ENCODE data around the gene CRIP2. TPM values are rescaled to one million over a fixed set of nuclear protein-coding genes. Genes with fewer than 3 reads are reported as not detected.

Gene CRIP2
- total and polyA plus RNA-seq, 2 of the 8 experiments (the other 6 are each of a cell fraction or from before 2014, with no cell fraction given): 4.2 to 13.5 TPM

DNA sequence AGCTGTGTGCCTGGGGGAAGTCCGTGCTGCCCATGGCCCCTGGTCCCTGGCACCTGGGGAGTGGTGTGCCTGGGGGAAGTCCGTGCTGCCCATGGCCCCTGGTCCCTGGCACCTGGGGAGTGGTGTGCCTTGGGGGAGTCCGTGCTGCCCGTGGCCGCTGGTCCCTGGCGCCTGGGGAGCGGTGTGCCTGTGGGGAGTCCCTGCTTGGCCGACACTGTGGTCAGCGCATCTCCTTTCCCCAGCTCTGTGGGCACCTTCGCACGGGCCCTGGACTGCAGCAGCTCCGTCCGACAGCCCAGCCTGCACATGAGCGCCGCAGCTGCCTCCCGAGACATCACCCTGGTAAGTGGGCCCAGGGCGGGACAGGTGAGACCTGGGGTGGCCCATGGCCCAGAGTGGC lies 14.5 kb upstream of the CRIP2 start:
- Histone ChIP-seq H3K79me2 (ENCODE audit: control insufficient read depth in 1 of 2, insufficient read depth in 2 of 2, low read length in 2 of 2) (no peaks in the 10 kb centered on the region; a peak in 1 of 4 replicates), H3K9ac (replicated peaks in 1 of 4; ENCODE audit: extremely low read depth in 1 of 4, low read depth in 3 of 4, low read length in 3 of 4) (no peak overlapping the region), H3K23ac (ENCODE audit: insufficient read length) (no peak overlapping the region), H3K4ac (replicated peaks; ENCODE audit: insufficient read length, low read depth, low read length) (no peak overlapping the region), H2AK5ac (ENCODE audit: low read depth, low read length) (no peak overlapping the region), H3K4me2 (ENCODE audit: insufficient read depth in 1 of 2, low read depth in 2 of 2, low read length in 2 of 2) (no peak overlapping the region), H3K27me3 (replicated peaks in 1 of 4; ENCODE audit: control insufficient read depth in 3 of 4, extremely low read depth in 1 of 4, insufficient read depth in 3 of 4, low read length in 3 of 4) (no peaks in the 10 kb centered on the region), H2BK5ac (ENCODE audit: low read depth, low read length) (no peak overlapping the region), H2BK20ac (ENCODE audit: low read length) (no peak overlapping the region), H3K79me1 (ENCODE audit: low read depth, low read length) (peaks cover 2% of the 10 kb centered on the region; the same call in 1 of the 2 replicates), H2BK120ac (replicated peaks; ENCODE audit: low read depth, low read length) (no peak overlapping the region), H4K91ac (replicated peaks; ENCODE audit: insufficient read length, low read length) (no peak overlapping the region), H3K27ac (ENCODE audit: low read depth, low read length) (no peak overlapping the region), H2BK15ac (ENCODE audit: low read length) (no peak overlapping the region), H3K14ac (ENCODE audit: insufficient read length) (no peak overlapping the region), H3K18ac (ENCODE audit: extremely low read depth, low read length) (no peak overlapping the region), H3K4me1 (replicated peaks in 1 of 4; ENCODE audit: control insufficient read depth in 3 of 4, insufficient read depth in 4 of 4, low read length in 3 of 4) (peaks cover 0 to 5% (median 0%) of the 10 kb centered on the region in 4 experiments; a peak in 3 of 7 replicates), H3K9me3 (ENCODE audit: insufficient read depth in 2 of 2, low read depth in 1 of 2, low read length in 1 of 2) (no peaks in the 10 kb centered on the region), H3K4me3 (ENCODE audit: extremely low read depth in 1 of 4, insufficient read depth in 2 of 4, low read depth in 3 of 4, low read length in 4 of 4) (no peak overlapping the region), H2AFZ (ENCODE audit: low read length) (no peak overlapping the region), H2BK12ac (ENCODE audit: low read depth, low read length) (no peak overlapping the region), H3K36me3 (ENCODE audit: control insufficient read depth in 2 of 4, insufficient read depth in 4 of 4, low read length in 3 of 4) (peaks cover 17 to 71% (median 47%) of the 10 kb centered on the region in 4 experiments), H3K56ac (replicated peaks; ENCODE audit: insufficient read length, low read depth, low read length) (no peak overlapping the region), H3K23me2 (ENCODE audit: low read depth, low read length) (no peaks in the 10 kb centered on the region), H4K5ac (ENCODE audit: insufficient read length, low read depth, low read length) (no peak overlapping the region), H4K8ac (ENCODE audit: extremely low read depth, insufficient read depth, low read length) (peak overlapping the region; percentile 51; the same call in 1 of the 2 replicates), H4K20me1 (replicated peaks in 1 of 2; ENCODE audit: control insufficient read depth in 1 of 2, insufficient read depth in 2 of 2, low read length in 2 of 2) (peaks cover 9 to 22% of the 10 kb centered on the region in 2 experiments)
- FAIRE-seq (no peak), DNase-seq (ENCODE audit: low read depth in 1 of 2, low spot score in 2 of 2) (no peak)
- WGBS, 2 experiments (ENCODE audit: extremely low coverage in 1 of 2, insufficient coverage in 1 of 2, insufficient read length in 1 of 2, insufficient replicate concordance in 2 of 2, low coverage in 1 of 2, low lambda C conversion rate in 2 of 2, missing lambda C conversion rate in 1 of 2): 98% methylated on average over 13 of the region's 17 CpGs; no CpG with 5 or more reads in 1 of the 2 experiments
- CTCF ChIA-PET (ENCODE audit: partially characterized antibody): interaction anchor here (0.7 to 1.5 kb wide), 3 partner anchors 26 to 264 kb away, joined by 3 to 4 read pairs (median 3); no protein-coding TSS in a partner anchor
- POLR2A ChIA-PET (ENCODE audit: partially characterized antibody): interaction anchor here (0.7 kb wide), 1 partner anchor 11 kb away, joined by 3 read pairs; no protein-coding TSS in a partner anchor
- TF ChIP-seq SRF (IDR thresholded peaks at IDR 0.05; ENCODE audit: low read depth, low read length) (no peak), JUND (IDR thresholded peaks at IDR 0.05; ENCODE audit: low read length) (no peak), SIRT6 (IDR thresholded peaks at IDR 0.05; ENCODE audit: low read length) (no peak), ZNF274 (IDR thresholded peaks at IDR 0.05; ENCODE audit: borderline replicate concordance, extremely low read depth, low read length) (no peak), RAD21 (IDR thresholded peaks at IDR 0.05 in 1 of 2, conservative IDR thresholded peaks at IDR 0.05 in 1 of 2; ENCODE audit: low read depth in 2 of 2, low read length in 2 of 2) (no peak), SAP30 (IDR thresholded peaks at IDR 0.05; ENCODE audit: insufficient read depth, insufficient replicate concordance, low read length) (no peak), EP300 (IDR thresholded peaks at IDR 0.05; ENCODE audit: borderline replicate concordance in 1 of 2, low read depth in 2 of 2, low read length in 2 of 2) (no peak), CHD1 (IDR thresholded peaks at IDR 0.05; ENCODE audit: low read depth, low read length) (no peak), CHD2 (IDR thresholded peaks at IDR 0.05; ENCODE audit: low read length) (no peak), POLR2A (IDR thresholded peaks at IDR 0.05; ENCODE audit: control extremely low read depth in 1 of 2, low read depth in 2 of 2, low read length in 2 of 2) (no peak), TAF1 (IDR thresholded peaks at IDR 0.05; ENCODE audit: low read depth, low read length) (no peak)
- TF ChIP-seq, protein P1, sequence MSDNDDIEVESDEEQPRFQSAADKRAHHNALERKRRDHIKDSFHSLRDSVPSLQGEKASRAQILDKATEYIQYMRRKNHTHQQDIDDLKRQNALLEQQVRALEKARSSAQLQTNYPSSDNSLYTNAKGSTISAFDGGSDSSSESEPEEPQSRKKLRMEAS (IDR thresholded peaks at IDR 0.05): no peak
- TF ChIP-seq, protein P2, sequence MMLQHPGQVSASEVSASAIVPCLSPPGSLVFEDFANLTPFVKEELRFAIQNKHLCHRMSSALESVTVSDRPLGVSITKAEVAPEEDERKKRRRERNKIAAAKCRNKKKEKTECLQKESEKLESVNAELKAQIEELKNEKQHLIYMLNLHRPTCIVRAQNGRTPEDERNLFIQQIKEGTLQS (IDR thresholded peaks at IDR 0.05; ENCODE audit: insufficient read depth, low read depth, low read length): no peak
